Body of pancreas (tissue), 4 donors: Measurements from ENCODE around the gene CERS4.

ENCODE experiments used
- POLR2A ChIP-seq, 3 donors: fragments of 450-650 bp; IDR thresholded peaks; one replicate each; pipeline ENCODE4 v1.6.1; 2016; ENCODE audit warnings: antibody characterized with exemption in 3 of 3, mild to moderate bottlenecking in 2 of 3
- TF ChIP-seq, protein P1 (sequence below), 7 experiments: fragments of 450-650 bp in 4 of 7; fragments of 200-600 bp in 3 of 7; sonication (generic) in 3 of 7; IDR thresholded peaks; one replicate each; pipeline ENCODE4 v1.5.1; 2016 to 2019; ENCODE audit warnings: antibody characterized with exemption in 7 of 7

DNA sequence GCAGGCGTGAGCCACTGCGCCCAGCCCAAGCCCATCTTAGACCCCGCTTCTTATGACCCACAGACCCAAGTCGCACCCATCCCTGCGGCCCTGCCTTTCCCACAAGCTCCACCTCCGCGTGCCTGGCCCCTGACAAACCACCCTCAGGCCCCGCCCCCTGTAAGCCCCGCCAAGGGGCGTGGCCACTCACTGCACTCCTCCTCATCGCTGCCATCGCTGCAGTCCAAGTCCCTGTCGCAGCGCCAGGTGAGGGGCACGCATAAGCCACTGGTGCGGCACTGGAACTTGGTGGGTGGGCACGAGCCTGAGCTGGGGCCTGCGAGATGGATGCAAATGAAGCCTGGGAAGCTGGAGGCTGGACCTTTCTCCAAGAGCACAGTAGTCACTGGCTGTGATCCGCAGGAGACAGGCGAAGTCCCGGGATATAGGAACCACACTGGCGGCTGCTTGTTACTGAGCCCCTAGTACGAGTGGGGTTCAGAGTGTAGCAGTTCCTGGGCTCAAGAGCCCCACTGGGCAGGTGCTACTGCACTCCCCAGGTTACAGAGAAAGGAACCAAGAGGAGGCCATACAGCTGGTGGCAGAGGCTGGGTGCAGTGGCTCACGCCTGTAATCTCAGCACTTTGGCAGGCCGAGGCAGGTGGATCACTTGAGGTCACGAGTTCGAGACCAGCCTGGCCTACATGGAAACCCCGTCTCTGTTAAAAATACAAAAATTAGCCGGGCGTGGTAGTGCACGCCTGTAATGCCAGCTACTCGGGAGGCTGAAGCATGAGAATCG, 95.9 kb downstream of the CERS4 start:
- TF ChIP-seq, protein P1, sequence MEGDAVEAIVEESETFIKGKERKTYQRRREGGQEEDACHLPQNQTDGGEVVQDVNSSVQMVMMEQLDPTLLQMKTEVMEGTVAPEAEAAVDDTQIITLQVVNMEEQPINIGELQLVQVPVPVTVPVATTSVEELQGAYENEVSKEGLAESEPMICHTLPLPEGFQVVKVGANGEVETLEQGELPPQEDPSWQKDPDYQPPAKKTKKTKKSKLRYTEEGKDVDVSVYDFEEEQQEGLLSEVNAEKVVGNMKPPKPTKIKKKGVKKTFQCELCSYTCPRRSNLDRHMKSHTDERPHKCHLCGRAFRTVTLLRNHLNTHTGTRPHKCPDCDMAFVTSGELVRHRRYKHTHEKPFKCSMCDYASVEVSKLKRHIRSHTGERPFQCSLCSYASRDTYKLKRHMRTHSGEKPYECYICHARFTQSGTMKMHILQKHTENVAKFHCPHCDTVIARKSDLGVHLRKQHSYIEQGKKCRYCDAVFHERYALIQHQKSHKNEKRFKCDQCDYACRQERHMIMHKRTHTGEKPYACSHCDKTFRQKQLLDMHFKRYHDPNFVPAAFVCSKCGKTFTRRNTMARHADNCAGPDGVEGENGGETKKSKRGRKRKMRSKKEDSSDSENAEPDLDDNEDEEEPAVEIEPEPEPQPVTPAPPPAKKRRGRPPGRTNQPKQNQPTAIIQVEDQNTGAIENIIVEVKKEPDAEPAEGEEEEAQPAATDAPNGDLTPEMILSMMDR (IDR thresholded peaks at IDR 0.05) = no peak
- TF ChIP-seq POLR2A (IDR thresholded peaks at IDR 0.05) = no peak
